GM12873 (cell line): ENCODE results near the gene OR5H2.
A peak's percentile ranks its signal among the peaks of the same experiment; 100 is the strongest.

Source experiments
- CTCF ChIP-seq: IDR thresholded peaks from 2 replicates; pipeline ENCODE4 v1.5.1; 2012; ENCODE audit warnings: low read depth, mild to moderate bottlenecking, moderate library complexity, low read length, control low read depth; ENCODE audit not compliant: insufficient read depth; ENCODE audit errors: missing control alignments

OR5H2 gene

GRCh38 chr3:98329392-98330124 lies 47.3 kb downstream of the OR5H2 start:
- TF ChIP-seq CTCF, result peak; percentile 84

- TF ChIP-seq CTCF, result no peak
These were observed 49.0 kb downstream of the OR5H2 start for GRCh38 chr3:98331329-98331728.
